Psoas muscle (tissue), 8 donors: ENCODE results near the gene TRIM33. TPM values are rescaled to one million over a fixed set of nuclear protein-coding genes. Genes with fewer than 3 reads are reported as not detected.

ENCODE experiments used
- ATAC-seq, 4 donors: fragments of 200-7000 bp; cut with Tn5 transposase; one replicate each; pipeline ENCODE4 v1.9.1; 2020; ENCODE audit warnings: moderate library complexity in 3 of 4, mild to moderate bottlenecking in 2 of 4
- DNase-seq, 2 donors: peaks; one replicate each; pipeline ENCODE4 v3.0.0-alpha.2; 2020
- H3K27ac ChIP-seq: fragments of 200-600 bp; one replicate; pipeline ENCODE4 v1.8.0; 2022
- H3K27me3 ChIP-seq, 3 donors: fragments of 200-600 bp in 1 of 3; one replicate each; pipeline versions ENCODE4 v1.6.1 to v1.8.0; 2013 to 2022; ENCODE audit warnings: low read length in 2 of 3, mild to moderate bottlenecking in 2 of 3, moderate library complexity in 1 of 3; ENCODE audit not compliant: insufficient read depth in 3 of 3
- H3K36me3 ChIP-seq, 2 donors: fragments of 200-600 bp in 1 of 2; one replicate each; pipeline versions ENCODE4 v1.6.1 to v1.8.0; 2013 to 2022; ENCODE audit warnings: low read depth in 1 of 2, mild to moderate bottlenecking in 1 of 2, moderate library complexity in 1 of 2; ENCODE audit not compliant: insufficient read depth in 1 of 2
- H3K4me1 ChIP-seq: fragments of 200-600 bp; one replicate; pipeline ENCODE4 v1.8.0; 2022
- H3K4me3 ChIP-seq: fragments of 200-600 bp; one replicate; pipeline ENCODE4 v1.8.0; 2022; ENCODE audit warnings: mild to moderate bottlenecking
- H3K9me3 ChIP-seq: fragments of 200-600 bp; one replicate; pipeline ENCODE4 v1.8.0; 2022
- CTCF ChIP-seq: fragments of 200-600 bp; IDR thresholded peaks from one replicate; pipeline ENCODE4 v1.8.0; 2022; ENCODE audit warnings: antibody characterized with exemption
- WGBS, 3 donors: extraction: QIAGEN DNeasy Blood & Tissue Kit; methylation state at CpG; one replicate each; pipeline versions ENCODE4 v1.1.6 to v1.1.7; 2013; 5-methylcytosine and 5-hydroxymethylcytosine counted together
- intact Hi-C, 2 donors: fragments of 100-400 bp; cut with DNase I; formaldehyde crosslinking; loops; one replicate each; pipeline versions ENCODE4 v1.11.0 to v1.14.2; 2022
- polyA plus RNA-seq, 3 donors: library from polyadenylated mRNA; stranded (reverse); fragments of 200-250 nt; gene quantifications; one replicate each; pipeline ENCODE4 v1.2.3, GENCODE V29; 2013
- total RNA-seq, 4 donors: library from RNA; stranded (reverse); fragmentation: NEBNext Ultra II Directional in 2 of 4; extraction: Animal tissue kit (Norgen Biotek cat#: 25700) in 2 of 4; gene quantifications; one replicate each; pipeline versions ENCODE4 v1.2.1 to v1.2.4, GENCODE V29; 2021 to 2023
- donor health status: healthy with polysubstance abuse.
- donor health status: DM: no; HTN: no; CAD: no; lungs with moderate emphysema.
- donor health status: Bipolar disorder and iron deficiency.
- donor health status: healthy.
- donor health status: DM: yes; HTN: yes; CAD: no.
- donor health status: DM: no; HTN: no; CAD: no.
- donor health status: DM: no; HTN: no; CAD: no.
- donor health status: DM: yes; HTN: yes; CAD: no.

The TRIM33 gene
- total and polyA plus RNA-seq, 7 donors = 4.6 to 22.0 (median 15.2) TPM

- Histone ChIP-seq H3K4me3 (no peak overlapping the region), H3K27ac (no peak overlapping the region), H3K4me1 (no peaks in the 10 kb centered on the region), H3K9me3 (no peaks in the 10 kb centered on the region), H3K27me3 (no peaks in the 10 kb centered on the region), H3K36me3 (no peaks in the 10 kb centered on the region)
- no peak for TF ChIP-seq CTCF
- intact Hi-C loops = no loop called here
- 65 to 76% (median 67%) methylated on average over 3 of the region's 3 CpGs for WGBS, 3 donors
- ATAC-seq = peak in 1 of 4 donors; percentile 44
- no peak for DNase-seq
Measured at GRCh38 chr1:114468047-114468446, 43.0 kb downstream of the TRIM33 start.

- Histone ChIP-seq H3K4me1 (peaks cover 2% of the 10 kb centered on the region), H3K9me3 (no peaks in the 10 kb centered on the region), H3K27ac (no peak overlapping the region), H3K4me3 (no peak overlapping the region), H3K36me3 (no peaks in the 10 kb centered on the region), H3K27me3 (no peaks in the 10 kb centered on the region)
- DNase-seq (no peak), ATAC-seq (no peak)
- intact Hi-C loops = no loop called here
- no peak for TF ChIP-seq CTCF
- WGBS, 3 donors = 96 to 100% (median 98%) methylated on average over 1 of the region's 1 CpG
Measured at GRCh38 chr1:114467491-114467890, 43.5 kb downstream of the TRIM33 start.

GRCh38 chr1:114466334-114467014 lies 44.5 kb downstream of the TRIM33 start:
- DNase-seq (no peak), ATAC-seq (peak in 1 of 4 donors; percentile 26)
- Histone ChIP-seq H3K4me1 (peaks cover 13% of the 10 kb centered on the region), H3K27ac (no peak overlapping the region), H3K9me3 (no peaks in the 10 kb centered on the region), H3K4me3 (no peak overlapping the region), H3K36me3 (no peaks in the 10 kb centered on the region), H3K27me3 (no peaks in the 10 kb centered on the region)
- WGBS, 3 donors = 82 to 91% (median 82%) methylated on average over 14 of the region's 14 CpGs
- no peak for TF ChIP-seq CTCF
- intact Hi-C loops = no loop called here

GRCh38 chr1:114462963-114463362 lies 48.0 kb downstream of the TRIM33 start:
- no peak overlapping the region for H3K27ac ChIP-seq
- ATAC-seq = no peak
- peaks cover 13% of the 10 kb centered on the region for H3K4me1 ChIP-seq
- intact Hi-C loops = no loop called here
- no peaks in the 10 kb centered on the region for H3K36me3 ChIP-seq
- no peak overlapping the region for H3K4me3 ChIP-seq
- DNase-seq = no peak
- WGBS, 3 donors = 93 to 96% (median 96%) methylated on average over 1 of the region's 1 CpG
- no peaks in the 10 kb centered on the region for H3K27me3 ChIP-seq
- TF ChIP-seq CTCF = no peak
- H3K9me3 ChIP-seq = no peaks in the 10 kb centered on the region

GRCh38 chr1:114462341-114462740 lies 48.7 kb downstream of the TRIM33 start:
- H3K4me1 ChIP-seq = peaks cover 13% of the 10 kb centered on the region
- 27 to 49% (median 41%) methylated on average over 1 of the region's 1 CpG for WGBS, 3 donors

More at GRCh38 chr1:114462341-114462740, 48.7 kb downstream of the TRIM33 start:
- Histone ChIP-seq H3K4me3 (no peak overlapping the region), H3K27me3 (no peaks in the 10 kb centered on the region), H3K27ac (no peak overlapping the region), H3K36me3 (no peaks in the 10 kb centered on the region), H3K9me3 (no peaks in the 10 kb centered on the region)
- intact Hi-C loops = no loop called here
- peak in 1 of 4 donors; percentile 43 for ATAC-seq
- TF ChIP-seq CTCF = no peak
- DNase-seq = no peak
